Esophagus muscularis mucosa (tissue), 4 donors: ENCODE measurements around the gene NT5DC3.

ENCODE experiments used
- CTCF ChIP-seq, 3 experiments: fragments of 200-600 bp in 2 of 3; fragments of 450-650 bp in 1 of 3; sonication (generic) in 2 of 3; IDR thresholded peaks; one replicate each; pipeline ENCODE4 v1.5.1; 2017 to 2019; ENCODE audit warnings: antibody characterized with exemption in 3 of 3, mild to moderate bottlenecking in 2 of 3, moderate library complexity in 1 of 3
- EP300 ChIP-seq: sonication (generic); formaldehyde crosslinking; IDR thresholded peaks from one replicate; pipeline ENCODE4 v1.6.1; 2017; ENCODE audit warnings: antibody characterized with exemption
- POLR2A ChIP-seq: fragments of 450-650 bp; IDR thresholded peaks from one replicate; pipeline ENCODE4 v1.6.1; 2017; ENCODE audit warnings: antibody characterized with exemption, moderate library complexity, mild to moderate bottlenecking, low read depth

- no peak for TF ChIP-seq CTCF (IDR thresholded peaks at IDR 0.05)
- TF ChIP-seq POLR2A, result no peak
- TF ChIP-seq EP300, result no peak
Measured at GRCh38 chr12:103819312-103819711, 21.7 kb downstream of the NT5DC3 start.
